PC-9 (cell line): ENCODE results near the gene CCDC51. TPM values are rescaled to one million over a fixed set of nuclear protein-coding genes. Genes with fewer than 3 reads are reported as not detected.

Experiments used
- BruUV-seq: library from RNA; stranded (reverse); fragments of 400-500 nt; replicated peaks from 2 replicates; lab custom pipeline; 2021; lab: Mats Ljungman, UMichigan
- CTCF ChIA-PET: fragments of 300-600 bp; sonication (Branson Sonifier 250); formaldehyde crosslinking; loops from one replicate; lab custom pipeline; 2022; ENCODE audit warnings: antibody characterized with exemption; lab: Charles Lee
- POLR2A ChIA-PET: fragments of 300-600 bp; sonication (Branson Sonifier 250); formaldehyde crosslinking; loops from one replicate; lab custom pipeline; 2022; ENCODE audit warnings: antibody characterized with exemption; ENCODE audit not compliant: unreplicated experiment; lab: Charles Lee
- DNase-seq, 2 experiments: peaks; one replicate each; pipeline versions ENCODE4 v3.0.0 to v3.0.0-alpha.2; 2015 to 2022; ENCODE audit warnings: mixed read lengths in 1 of 2
- H2AFZ ChIP-seq: fragments of 200-600 bp; sonication (generic); 2 replicates; pipeline ENCODE4 v1.8.1; 2017; ENCODE audit warnings: antibody characterized with exemption
- H3F3A ChIP-seq: fragments of 200-600 bp; sonication (generic); 2 replicates; pipeline ENCODE4 v1.8.1; 2017; ENCODE audit warnings: antibody characterized with exemption, mild to moderate bottlenecking, low read depth; ENCODE audit not compliant: insufficient read depth
- H3K27ac ChIP-seq: fragments of 200-600 bp; sonication (generic); 2 replicates; pipeline ENCODE4 v1.6.1; 2016; ENCODE audit warnings: mixed run types
- H3K27me3 ChIP-seq: fragments of 200-600 bp; sonication (generic); 2 replicates; pipeline ENCODE4 v1.6.1; 2016; ENCODE audit warnings: low read depth, mixed run types; ENCODE audit not compliant: insufficient read depth
- H3K36me3 ChIP-seq: fragments of 200-600 bp; sonication (generic); 2 replicates; pipeline ENCODE4 v1.6.1; 2016; ENCODE audit warnings: low read depth, mixed run types
- H3K4me1 ChIP-seq: fragments of 200-600 bp; sonication (generic); replicated peaks from 2 replicates; pipeline ENCODE4 v1.6.1; 2016; ENCODE audit warnings: mixed run types; ENCODE audit not compliant: insufficient read depth
- H3K4me2 ChIP-seq: fragments of 200-600 bp; sonication (generic); 2 replicates; pipeline ENCODE4 v1.6.1; 2017; ENCODE audit warnings: mixed run types
- H3K4me3 ChIP-seq: fragments of 200-600 bp; sonication (generic); 2 replicates; pipeline ENCODE4 v1.6.1; 2016; ENCODE audit warnings: mixed run types
- H3K79me2 ChIP-seq: fragments of 200-600 bp; sonication (generic); 2 replicates; pipeline ENCODE4 v1.6.1; 2017; ENCODE audit warnings: low read depth, mixed run types
- H3K9me2 ChIP-seq: fragments of 200-600 bp; sonication (generic); 2 replicates; pipeline ENCODE4 v1.8.1; 2017; ENCODE audit warnings: mild to moderate bottlenecking; ENCODE audit not compliant: insufficient read depth
- H3K9me3 ChIP-seq: fragments of 200-600 bp; sonication (generic); 2 replicates; pipeline ENCODE4 v1.8.1; 2016; ENCODE audit warnings: low read depth; ENCODE audit not compliant: insufficient read depth
- H4K20me1 ChIP-seq: fragments of 200-600 bp; sonication (generic); 2 replicates; pipeline ENCODE4 v1.8.1; 2017; ENCODE audit not compliant: insufficient read depth
- EZH2 ChIP-seq: fragments of 200-600 bp; sonication (generic); IDR thresholded peaks from 2 replicates; pipeline ENCODE4 v1.8.0; 2017; ENCODE audit warnings: antibody characterized with exemption, low read depth
- intact Hi-C: fragments of 100-400 bp; cut with micrococcal nuclease; formaldehyde crosslinking; loops from one replicate; pipeline ENCODE4 v1.10.0; 2022; ENCODE audit not compliant: unreplicated experiment
- total RNA-seq: library from RNA; stranded (reverse); gene quantifications from 2 replicates; pipeline ENCODE4 v1.2.3, GENCODE V29; 2021
- TF ChIP-seq, protein P1 (sequence below): fragments of 200-600 bp; sonication (generic); conservative IDR thresholded peaks from 2 replicates; pipeline ENCODE4 v1.6.1; 2017; ENCODE audit warnings: mixed run types, antibody characterized with exemption, mild to moderate bottlenecking, moderate library complexity

The CCDC51 gene
- total RNA-seq, 1 experiment from 2014 or later = 28.5 TPM

DNA sequence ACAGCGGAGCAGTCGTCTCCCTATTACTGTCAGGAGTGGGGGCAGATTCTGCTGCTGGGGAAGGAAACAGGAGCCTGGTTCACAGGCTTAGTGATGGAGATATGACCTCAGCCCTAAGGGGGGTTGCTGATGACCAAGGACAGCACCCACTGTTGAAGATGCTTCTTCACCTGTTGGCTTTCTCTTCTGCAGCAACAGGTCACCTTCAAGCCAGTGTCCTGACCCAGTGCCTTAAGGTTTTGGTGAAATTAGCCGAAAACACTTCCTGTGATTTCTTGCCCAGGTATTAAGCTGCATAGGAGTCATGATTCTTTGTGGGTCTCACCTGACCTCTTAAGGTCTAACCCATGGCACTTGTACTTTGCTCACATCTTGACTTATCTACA is 20.6 kb upstream of the CCDC51 start:
- CTCF ChIA-PET = no interaction called here
- Histone ChIP-seq H3K9me3 (no peaks in the 10 kb centered on the region), H3K4me2 (no peak overlapping the region), H3K27ac (no peak overlapping the region), H3K79me2 (no peaks in the 10 kb centered on the region), H2AFZ (no peak overlapping the region), H3K9me2 (no peaks in the 10 kb centered on the region), H3K4me1 (peaks cover 5% of the 10 kb centered on the region; the same call in 1 of the 2 replicates), H3K27me3 (no peaks in the 10 kb centered on the region), H3K4me3 (no peak overlapping the region), H3F3A (peaks cover 5% of the 10 kb centered on the region; the same call in 1 of the 2 replicates), H4K20me1 (no peaks in the 10 kb centered on the region), H3K36me3 (no peaks in the 10 kb centered on the region)
- BruUV-seq = no TSS peak
- POLR2A ChIA-PET = no interaction called here
- intact Hi-C loops = no loop called here
- DNase-seq = no peak
- TF ChIP-seq, protein P1, sequence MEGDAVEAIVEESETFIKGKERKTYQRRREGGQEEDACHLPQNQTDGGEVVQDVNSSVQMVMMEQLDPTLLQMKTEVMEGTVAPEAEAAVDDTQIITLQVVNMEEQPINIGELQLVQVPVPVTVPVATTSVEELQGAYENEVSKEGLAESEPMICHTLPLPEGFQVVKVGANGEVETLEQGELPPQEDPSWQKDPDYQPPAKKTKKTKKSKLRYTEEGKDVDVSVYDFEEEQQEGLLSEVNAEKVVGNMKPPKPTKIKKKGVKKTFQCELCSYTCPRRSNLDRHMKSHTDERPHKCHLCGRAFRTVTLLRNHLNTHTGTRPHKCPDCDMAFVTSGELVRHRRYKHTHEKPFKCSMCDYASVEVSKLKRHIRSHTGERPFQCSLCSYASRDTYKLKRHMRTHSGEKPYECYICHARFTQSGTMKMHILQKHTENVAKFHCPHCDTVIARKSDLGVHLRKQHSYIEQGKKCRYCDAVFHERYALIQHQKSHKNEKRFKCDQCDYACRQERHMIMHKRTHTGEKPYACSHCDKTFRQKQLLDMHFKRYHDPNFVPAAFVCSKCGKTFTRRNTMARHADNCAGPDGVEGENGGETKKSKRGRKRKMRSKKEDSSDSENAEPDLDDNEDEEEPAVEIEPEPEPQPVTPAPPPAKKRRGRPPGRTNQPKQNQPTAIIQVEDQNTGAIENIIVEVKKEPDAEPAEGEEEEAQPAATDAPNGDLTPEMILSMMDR = no peak
- TF ChIP-seq EZH2 = no peak

DNA sequence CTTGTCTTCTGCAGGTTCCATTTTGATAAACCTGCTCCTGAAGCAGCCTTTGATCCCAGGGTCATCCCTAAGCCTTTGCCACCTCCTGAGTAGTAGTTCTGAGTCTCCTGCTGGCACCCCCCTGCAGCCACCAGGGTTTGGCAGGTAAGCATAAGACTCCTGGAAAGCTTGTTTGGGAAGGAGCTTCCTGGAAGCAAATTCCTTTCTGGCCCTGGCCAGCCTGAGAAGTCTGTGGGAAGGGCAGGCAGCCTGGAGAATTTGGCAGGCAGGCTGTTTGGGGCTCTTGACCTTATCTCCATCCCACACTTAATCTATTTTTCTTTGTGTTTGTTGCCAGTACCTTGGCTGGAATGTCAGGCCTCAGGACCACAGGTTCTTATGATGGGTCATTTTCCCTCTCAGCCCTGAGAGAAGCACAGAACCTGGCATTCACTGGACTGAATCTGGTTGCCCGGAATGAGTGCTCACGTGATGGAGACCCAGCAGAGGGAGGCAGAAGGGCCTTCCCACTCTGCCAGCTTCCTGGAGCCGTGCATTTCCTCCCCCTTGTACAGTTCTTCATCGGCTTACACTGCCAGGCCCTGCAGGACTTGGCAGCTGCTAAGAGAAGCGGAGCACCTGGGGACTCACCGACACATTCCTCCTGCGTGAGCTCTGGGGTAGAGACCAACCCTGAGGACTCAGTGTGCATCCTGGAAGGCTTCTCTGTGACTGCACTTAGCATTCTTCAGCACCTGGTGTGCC is 20.0 kb upstream of the CCDC51 start:
- BruUV-seq = no TSS peak
- CTCF ChIA-PET = no interaction called here

DNA sequence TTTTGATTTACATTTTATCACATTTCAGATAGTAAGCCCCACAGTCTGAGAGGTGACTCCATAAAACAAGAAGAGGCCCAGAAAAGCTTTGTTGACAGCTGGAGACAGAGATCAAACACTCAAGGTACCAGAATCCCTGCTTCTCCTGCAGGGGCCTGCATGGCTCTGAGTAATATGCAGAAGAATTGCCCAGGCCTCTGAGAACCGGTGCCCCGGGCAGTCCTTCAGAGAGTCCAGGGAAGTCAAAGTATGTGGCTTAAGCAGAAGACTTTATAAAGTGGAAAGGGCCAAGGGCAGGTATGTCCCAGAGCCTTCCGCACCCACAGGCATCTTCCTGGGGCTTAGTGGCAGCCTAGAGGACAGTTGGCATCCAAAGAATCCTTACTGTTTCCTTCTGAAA is 19.4 kb upstream of the CCDC51 start:
- H3K4me1 ChIP-seq = no peaks in the 10 kb centered on the region
- intact Hi-C loops = no loop called here
- TF ChIP-seq, protein P1 = no peak
- TF ChIP-seq EZH2 = no peak
- H3K4me2 ChIP-seq = no peak overlapping the region
- H3K36me3 ChIP-seq = peaks cover 2% of the 10 kb centered on the region; the same call in 1 of the 2 replicates
- no peak for DNase-seq
- no peak overlapping the region for H3K4me3 ChIP-seq
- no peaks in the 10 kb centered on the region for H3K9me3 ChIP-seq
- no peak overlapping the region for H3K27ac ChIP-seq
- ChIA-PET POLR2A (no interaction called here), CTCF (no interaction called here)
- no TSS peak for BruUV-seq
- no peaks in the 10 kb centered on the region for H3K79me2 ChIP-seq
- H2AFZ ChIP-seq = no peak overlapping the region
- no peaks in the 10 kb centered on the region for H3F3A ChIP-seq
- no peaks in the 10 kb centered on the region for H3K9me2 ChIP-seq
- no peaks in the 10 kb centered on the region for H3K27me3 ChIP-seq
- no peaks in the 10 kb centered on the region for H4K20me1 ChIP-seq

More for the DNA sequence above, 20.0 kb upstream of the CCDC51 start:
- Histone ChIP-seq H3K27me3 (no peaks in the 10 kb centered on the region), H2AFZ (no peak overlapping the region), H3K9me2 (no peaks in the 10 kb centered on the region), H3K9me3 (no peaks in the 10 kb centered on the region), H3F3A (peaks cover under 1% of the 10 kb centered on the region; the same call in 1 of the 2 replicates), H3K79me2 (no peaks in the 10 kb centered on the region), H3K27ac (no peak overlapping the region), H3K4me3 (no peak overlapping the region), H3K4me1 (peaks cover 1% of the 10 kb centered on the region; the same call in 1 of the 2 replicates), H3K36me3 (no peaks in the 10 kb centered on the region), H4K20me1 (no peaks in the 10 kb centered on the region), H3K4me2 (no peak overlapping the region)
- no peak for DNase-seq
- POLR2A ChIA-PET = no interaction called here
- intact Hi-C loops = no loop called here
- TF ChIP-seq, protein P1 = no peak
